HG03196 (cell line): Measurements from ENCODE around the gene ARHGEF10L.

Experiments used
- ATAC-seq: cut with Tn5 transposase; IDR thresholded peaks from one replicate; pipeline ENCODE4 v1.9.1; 2021; ENCODE audit not compliant: unreplicated experiment

ARHGEF10L gene

DNA sequence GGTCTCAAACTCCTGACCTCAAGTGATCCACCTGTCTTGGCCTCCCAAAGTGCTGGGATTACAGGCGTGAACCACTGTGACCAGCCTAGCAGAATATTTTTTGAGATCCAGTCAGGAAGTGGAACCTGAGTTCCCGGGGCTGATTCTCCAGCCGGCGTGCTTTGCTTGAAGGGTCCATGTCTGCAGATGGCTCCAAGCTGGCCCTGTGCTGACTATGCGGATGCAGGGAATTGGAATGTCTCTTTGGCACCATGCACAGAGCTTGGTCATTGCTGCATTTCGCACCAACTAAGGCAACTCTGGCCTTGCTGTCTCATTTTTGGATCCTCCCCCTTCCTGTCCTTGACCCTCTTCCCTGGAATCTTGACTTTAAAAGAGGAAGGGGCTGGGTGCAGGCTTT is 28.1 kb downstream of the ARHGEF10L start:
- ATAC-seq, result no peak

DNA sequence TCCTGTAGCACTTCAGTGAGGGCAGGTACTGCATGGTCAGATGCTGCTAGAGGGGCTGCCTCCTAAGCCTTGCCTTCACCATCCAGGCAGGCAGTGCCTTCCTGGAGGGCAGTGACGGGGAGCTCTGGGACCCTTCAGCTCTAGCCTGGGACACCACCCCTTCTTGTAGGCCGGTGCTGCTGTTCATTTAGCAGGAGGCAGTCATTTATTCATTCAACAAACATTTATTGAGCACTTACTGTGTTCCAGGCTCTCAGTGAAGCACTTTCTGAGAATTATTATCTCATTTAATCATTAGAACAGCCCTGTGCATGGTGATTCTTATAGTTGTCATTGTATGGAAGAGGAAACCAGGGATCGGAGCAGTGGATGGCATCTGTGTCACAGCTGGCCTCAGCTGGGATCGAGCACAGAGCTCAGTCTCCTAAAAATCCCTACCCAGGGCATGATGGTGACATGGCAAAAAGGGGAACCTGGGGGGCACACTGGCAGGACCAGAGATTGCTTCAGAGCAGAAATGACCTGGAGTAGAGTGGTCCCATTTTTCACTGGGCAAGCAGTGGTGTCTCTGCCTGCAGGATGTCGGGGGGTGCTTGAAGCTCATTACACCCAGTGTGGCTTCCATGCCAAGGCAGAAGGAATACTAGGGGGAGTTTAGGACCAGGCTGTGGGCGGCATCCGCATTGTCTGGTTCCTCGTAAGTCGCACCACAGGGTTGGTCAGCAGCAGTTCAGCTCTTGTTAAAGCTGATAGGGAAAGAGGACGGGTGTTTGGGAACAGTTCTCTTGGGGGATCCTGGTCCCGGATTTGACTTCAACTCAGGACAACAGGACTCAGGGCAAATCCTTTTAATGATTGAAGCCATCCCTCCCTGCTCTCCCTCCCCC is 28.8 kb downstream of the ARHGEF10L start:
- ATAC-seq, result no peak

DNA sequence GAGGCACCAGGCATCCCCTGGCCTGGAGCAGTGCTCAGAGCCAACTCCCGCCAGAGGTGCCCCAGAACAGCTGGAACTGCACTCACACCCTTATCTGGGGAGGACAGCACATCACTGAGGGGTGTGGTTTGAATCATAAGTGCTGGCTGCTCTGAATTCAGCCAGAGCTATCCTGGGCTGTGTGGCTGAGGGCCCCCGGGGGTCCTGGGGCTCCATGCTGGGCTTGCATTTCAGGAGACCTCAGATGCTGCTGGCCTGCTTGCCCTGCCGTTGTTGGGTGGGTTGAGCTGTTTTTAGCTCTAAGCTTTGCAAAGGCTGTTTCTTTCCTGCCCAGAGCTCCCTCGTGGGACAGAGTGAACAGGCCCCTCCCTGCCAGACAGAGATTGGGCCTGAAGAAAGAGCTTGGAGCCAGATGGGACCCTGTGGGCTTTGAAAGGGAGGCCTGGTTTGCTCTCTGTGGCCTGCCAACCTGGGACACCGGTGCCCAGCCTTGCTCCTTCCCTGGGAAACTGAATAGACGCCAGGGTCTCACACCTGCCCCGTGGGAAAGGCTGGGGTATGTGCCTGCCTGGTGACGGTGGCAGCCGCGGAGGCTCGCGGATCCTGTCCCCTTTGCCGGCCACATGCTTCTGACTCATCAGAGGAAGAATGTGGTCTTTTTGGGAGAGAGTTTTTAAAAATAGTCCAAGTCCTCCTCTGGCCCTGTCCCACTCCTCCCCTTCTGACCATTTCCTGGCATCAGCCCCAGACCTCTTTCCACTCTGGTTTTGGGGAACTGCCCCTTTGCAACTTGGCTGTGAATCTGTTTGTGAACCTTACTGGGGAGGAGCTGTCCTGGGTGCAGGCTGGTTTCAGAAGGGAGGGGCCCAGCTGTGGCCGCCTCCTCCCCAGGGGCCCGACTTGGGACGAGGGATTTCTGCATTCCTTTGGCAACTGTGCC is 30.0 kb downstream of the ARHGEF10L start:
- no peak for ATAC-seq

DNA sequence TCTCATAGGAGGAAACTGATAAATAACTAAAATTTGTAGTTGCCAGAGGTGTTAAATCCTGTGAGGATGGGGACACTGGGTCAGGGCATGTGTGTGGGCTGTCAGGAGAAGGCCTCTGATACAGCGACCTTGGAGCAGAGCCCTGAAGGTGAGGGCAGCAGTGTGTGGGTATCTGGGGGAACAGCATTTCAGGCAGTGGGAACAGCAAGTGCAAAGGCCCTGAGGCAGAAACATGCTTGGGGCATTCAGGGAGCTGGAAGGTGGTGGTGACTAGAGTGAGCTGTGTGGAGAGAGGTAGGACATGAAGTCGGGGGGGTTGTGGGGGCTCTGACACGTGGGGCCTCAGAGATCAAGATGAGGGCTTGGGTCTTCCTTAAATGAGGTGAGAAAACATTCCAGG is 30.7 kb downstream of the ARHGEF10L start:
- ATAC-seq, result no peak

DNA sequence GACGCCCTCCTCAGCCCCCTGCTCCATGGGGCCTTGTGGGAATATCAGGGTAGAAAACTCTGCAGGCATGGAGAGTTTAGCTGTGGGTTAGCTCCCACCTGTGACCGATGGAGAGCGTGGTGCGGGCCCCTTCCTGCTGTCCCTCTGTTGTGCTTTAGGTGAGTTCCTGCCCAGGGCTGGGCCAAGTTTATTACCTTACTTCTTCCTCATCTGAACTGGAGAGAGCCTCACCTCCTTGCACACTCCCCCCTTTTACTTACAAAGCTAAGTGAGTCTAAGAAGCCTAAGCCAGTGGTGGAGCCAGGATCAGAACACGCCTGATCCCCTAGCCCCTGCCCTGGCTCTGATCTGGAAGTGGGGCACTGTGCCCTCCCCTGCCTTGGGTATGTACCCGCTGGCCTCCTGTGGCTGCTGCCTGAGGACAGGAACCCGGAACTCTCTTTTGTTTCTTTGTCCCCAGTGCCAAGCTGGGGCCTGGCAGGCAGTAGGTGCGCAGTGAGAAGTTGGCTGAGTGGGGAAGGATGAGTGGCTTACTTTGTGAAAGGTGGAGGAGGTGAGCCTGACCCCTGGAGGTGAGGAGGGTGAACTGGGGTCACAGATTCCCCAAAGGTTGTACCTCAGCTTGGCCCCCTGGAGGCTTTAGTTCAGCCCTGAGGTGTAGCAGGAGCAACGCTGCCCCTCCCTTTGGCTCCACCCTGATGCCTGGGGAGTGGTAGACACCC is 32.9 kb downstream of the ARHGEF10L start:
- ATAC-seq, result no peak

DNA sequence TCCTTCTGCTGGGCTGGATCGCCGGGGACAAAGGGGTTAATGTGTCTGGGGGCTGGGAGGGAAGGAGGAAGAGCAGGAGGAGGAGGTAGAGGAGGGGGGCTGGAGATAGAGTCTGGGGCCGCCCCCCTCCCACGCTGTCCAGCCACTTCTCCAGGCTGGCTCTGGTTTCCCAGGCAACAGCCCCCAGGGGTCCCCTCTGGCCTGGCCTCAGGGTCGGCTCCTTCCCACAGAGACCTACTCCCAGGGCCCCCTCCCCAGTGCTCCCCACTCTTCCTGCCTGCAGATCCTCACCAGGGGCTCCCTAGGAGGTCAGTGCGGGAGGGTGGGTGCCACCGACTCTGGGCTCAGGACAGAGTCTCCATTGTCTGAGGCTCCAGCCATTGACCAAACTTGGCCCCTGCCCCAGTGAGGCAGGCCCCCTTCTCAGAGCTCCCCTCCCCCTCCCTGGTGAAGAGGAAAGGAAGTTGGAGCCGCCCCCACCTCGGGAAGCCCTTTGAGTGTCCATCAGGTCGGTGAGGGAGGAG is 34.1 kb downstream of the ARHGEF10L start:
- no peak for ATAC-seq

DNA sequence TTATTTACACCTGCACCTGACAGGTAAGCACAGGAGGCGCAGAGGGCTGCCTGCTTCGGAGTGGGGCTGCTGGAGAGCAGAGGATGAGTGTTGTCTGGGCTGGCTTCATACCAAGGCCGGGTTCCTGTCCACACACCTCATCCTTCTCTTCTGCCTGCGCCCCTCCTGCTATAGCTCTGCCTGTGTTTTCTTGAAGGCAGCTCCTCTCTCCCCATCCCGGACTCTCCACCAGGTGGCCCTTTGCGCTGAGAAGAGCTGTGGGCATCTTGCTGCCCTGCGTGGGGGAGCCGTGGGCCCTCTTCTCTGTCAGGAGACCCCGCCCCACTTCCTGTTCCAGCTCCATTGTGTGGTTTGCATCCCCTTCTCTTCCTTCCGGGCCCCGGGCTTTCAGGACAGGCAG is 35.0 kb downstream of the ARHGEF10L start:
- ATAC-seq, result no peak

DNA sequence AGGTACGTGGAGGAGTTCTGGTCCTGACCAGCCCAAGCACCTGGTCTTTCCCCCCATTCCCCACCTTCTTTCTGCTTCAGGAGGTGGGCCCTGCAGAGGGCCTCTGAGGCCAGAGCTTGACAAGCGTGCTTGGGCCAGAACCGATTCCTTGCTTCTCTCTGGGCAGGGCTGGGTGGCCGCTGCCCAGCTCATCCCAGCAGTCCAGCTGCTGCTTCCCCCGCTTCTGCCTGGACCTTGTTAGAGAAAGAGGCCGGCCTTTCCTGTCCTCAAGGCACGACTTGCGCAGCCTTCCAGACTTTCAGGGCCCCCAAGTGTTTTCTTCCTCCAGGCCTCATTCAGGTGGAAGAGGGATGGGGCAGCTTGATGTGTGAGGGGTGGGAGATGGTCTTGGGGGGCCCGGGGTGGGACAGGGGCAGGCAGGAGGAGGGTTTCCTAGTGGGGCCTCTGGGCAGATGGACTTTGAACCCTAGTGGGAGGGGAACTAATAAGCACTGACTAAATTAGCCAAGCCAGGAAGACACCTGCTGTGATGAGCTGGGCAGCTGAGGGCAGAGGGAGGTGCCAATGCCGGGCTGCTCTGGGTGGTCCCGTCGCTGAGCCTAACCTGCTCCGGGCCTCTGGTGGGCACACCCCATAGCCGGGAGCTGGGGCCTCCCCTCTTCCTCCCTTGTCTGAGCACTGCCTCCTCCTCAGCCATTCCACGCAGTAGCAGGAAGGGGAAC is 36.5 kb downstream of the ARHGEF10L start:
- no peak for ATAC-seq

DNA sequence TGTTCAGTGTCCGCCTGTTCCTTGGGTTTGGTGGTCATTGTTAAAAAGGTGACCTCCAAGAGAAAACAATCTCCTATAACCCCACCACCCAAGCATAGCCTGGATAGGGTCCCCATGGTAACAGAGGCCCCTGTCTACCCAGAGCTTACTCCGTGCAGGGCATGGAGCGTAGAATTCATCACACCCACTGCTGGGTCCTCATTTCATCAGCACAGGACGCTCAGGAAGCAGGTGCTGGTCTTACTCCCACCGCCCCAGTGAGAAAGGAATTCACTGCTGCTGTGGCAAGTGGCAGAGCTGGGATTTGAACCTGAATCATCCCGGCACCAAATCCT is 37.0 kb downstream of the ARHGEF10L start:
- no peak for ATAC-seq

DNA sequence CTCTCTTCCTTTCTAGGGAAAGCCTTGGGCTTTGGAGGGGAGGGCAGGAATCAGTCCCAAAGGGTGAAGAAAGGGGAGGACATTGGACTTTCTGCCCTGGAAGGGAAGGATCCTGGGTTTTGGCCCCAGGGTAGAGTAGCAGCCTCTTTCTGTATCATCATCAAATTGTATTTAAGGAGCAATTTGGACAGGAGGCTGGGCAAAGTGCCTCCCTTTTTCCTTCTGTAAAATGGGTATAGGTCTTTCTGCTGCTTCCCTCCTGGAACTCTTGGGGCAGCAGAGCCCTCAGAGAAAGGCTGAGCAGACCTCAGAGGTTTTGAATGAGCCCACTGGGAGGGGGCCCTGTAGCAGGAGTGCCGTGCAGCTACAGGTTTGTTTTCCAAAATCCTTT is 38.4 kb downstream of the ARHGEF10L start:
- ATAC-seq, result no peak

DNA sequence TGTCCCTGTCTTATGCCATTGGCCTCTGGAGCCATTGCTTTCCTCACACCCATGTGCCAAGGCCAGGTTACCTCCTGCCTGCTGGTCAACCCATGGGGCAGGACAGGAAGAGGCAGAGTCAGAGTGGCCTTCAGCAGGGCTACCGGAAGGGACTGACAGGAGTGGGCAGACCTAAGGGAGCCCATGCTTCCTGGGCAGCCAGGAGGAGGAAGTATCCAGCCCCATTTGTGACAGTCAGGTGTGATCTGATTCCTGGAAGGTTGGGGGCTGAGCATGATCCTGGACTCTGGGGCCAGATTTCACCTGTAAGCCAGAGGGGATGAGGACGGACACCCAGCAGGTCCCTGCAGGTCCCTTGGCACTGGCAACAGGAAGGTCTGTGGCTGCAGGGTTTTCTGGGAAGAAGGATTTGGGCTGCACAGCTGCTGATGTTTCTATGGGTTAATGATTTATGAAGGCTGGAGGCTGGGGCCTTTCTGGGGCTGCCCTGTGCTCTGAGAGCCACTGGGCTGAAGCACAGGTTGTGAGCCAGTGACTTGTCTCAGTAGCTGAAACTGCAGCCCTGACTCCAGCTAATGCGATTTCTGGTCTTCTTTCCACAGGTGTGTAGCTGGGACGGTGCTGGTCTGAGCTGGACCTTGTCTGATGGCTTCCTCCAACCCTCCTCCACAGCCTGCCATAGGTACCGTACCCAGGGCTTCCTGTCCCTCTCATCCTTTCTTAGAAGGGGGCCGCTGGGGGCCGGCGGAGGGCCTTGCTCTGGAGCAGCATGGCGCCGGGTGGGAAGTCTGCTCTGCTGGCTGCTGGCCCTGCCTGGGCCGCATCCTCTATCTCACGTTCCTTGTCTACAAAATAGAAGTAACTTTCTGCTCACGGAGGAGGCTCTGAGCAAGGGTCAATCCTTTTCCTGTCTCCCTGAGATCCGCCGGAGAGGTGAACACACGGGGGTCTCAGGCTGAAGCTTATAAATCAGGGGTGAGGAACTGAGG is 40.7 kb downstream of the ARHGEF10L start:
- ATAC-seq, result no peak

DNA sequence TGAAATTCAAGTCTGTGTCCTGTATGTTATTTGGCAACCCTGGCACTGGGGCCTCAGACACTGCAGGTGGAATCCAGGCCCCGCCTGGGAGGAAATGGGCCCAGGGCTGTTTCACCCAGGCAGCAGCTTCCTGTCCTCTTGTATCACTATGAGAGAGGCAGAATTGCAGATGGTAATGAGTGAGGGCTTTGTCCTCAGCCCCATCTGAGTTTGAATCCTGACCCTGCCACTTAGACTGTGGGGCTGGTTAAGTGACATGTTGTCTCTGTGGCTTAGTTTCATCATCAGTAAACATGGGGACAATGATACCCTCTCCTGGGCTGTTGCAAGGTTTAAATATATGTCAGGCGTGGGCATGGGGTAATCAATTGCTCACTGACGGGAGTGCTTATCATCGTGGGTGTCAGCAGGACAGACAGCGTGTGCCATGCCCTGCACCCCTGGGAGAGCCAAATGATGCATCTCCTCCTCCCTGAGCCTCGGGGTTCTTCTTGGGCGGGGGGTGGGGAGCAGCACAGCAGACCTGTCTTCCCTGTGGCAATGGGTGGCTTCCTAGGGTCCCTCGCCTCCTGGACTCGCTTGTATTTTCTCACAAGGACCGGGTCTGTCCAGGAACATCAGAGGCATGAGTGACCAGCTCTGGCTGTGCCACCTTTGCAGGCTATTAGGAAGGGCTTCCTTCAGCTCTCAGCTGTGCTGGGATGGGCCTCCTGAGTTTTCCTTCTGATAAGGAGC is 42.1 kb downstream of the ARHGEF10L start:
- no peak for ATAC-seq

DNA sequence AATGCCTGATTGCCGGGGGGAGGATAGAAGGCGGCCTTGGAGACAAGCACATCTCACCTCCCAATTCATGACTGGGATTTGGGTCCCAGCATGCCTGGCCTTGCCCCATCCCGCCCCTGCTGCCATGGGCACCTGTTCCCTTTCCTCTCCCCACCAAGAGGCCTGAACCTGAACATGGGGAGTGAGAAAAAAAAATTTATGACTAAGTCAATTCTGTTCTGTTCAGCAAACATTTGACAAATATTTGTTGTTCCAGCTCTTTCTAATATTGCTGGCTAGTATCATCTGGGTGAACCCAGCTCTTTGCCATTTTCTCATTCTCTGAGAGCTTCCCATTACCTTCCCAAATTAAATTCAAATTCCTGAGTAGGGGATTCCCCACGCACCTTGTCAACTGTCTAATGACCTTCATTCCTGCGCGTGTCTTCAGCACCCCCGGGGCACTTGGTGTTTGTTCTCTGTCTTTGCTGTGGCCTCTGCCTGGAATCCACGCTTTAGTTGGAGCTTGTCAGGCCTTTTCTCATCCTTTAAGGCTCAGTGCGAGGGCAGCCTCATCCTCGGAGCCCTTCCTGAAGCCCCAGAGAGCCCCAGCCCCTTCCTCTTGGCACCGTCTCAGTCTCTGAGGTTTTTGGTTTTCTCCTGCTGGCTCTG is 42.8 kb downstream of the ARHGEF10L start:
- ATAC-seq, result no peak

DNA sequence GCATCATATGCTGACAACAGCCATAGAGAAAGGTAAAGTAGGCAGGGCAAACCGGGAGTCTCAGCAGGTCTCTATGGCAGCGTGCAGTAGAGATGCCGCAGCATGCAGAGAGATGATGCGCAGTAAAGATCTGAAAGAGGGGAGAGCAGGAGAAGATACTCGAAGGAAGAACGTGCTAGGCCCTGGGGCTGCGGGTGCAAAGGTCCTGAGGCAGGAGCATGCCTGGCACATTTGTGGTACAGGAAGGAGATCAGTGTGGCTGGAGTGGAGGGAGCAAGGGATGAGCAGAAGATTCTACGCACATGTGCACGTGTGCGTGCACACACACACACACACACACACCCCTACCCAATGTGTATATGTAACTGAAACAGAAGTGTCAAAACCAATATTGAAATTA is 45.0 kb downstream of the ARHGEF10L start:
- no peak for ATAC-seq

DNA sequence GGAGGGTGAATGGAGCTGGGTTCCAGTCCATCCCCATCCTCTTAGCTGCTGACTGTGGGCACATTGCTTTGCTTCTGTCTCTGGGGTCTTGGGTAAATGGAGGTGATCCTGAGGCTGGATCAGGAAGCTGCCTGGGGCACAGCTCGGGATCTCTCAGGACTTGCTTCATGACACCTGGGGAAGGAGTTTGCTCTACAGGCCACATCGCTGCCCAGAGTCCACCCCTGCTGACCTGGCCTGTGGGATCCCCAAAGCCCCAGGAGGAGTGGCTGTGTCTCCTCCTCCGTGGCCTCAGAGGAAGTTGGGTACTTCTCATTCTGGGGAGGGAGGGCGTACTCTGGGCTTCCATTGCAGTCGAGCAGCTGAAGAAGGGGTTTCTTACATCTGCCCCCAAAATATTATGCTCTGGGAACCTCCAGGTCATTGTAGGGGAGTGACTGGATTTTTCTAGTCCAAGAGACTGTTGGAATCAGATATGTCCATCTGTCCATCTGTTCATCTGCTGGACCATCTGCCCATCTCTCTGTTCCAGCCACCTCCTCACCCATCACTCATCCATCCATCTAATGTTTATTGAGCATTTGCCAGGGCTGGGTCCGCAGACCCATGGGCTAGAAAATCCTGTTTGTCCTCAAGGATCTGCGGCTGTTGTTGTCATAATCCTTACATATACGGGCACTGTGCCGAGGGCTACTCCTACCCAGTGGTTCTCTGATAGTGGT is 45.9 kb downstream of the ARHGEF10L start:
- no peak for ATAC-seq

DNA sequence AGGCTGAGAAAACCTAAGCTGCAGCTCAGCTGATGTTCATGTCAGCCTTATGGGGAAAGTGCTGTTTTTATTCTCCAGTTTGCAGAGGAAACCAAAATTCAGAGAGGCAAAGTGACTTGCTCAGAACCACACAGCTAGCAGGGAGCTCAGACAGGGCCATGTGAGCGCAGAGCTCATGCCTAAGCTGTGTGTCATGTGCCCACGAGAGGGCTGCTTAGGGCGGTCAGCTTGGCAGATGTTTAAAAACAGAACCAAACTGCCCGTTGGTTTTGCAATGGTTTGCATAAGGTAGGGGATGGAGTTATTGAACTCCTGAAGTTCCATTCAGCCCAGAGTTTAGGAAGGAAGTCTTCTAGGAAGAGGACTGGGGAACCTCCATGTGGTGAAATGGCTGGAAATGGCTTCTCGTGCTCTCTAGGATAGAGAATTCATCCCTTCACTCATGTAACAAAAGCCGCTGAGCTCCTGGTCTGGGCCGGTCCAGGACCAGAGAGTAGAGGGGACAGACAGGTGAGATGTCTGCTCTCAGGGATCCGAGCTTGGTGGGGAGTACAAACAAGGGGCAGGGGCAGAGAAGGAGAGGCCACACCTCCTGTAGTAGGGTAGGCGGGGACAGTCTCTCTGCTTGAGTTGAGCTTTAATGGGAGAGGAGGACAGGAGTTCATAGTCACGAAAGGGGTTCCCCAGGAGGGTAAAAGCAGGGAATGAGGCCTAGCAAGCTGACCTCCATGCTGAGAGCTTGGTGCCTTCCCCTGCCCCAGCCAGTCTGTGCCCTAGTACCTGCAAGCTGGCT is 46.9 kb downstream of the ARHGEF10L start:
- ATAC-seq, result no peak

DNA sequence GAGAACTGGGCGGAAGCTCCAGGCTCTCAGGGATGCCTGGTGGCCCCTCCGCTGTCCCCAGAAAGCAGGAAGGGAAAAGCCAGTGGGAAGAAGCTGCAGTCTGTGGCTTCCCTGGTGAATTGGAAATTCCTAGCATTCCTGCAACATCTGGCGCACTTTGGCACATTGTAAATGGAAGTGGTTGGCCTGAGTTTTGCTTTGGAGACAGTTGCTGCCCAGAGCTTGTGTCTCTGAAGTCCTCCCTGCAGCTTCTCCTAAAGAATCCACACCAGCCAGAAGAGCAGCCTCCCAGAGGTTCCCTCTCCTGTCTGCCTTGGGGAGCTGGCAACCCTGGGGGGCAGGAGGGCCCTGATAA is 48.2 kb downstream of the ARHGEF10L start:
- no peak for ATAC-seq
